PC-3 (cell line): Measurements from ENCODE around the gene PLXNC1. TPM values are rescaled to one million over a fixed set of nuclear protein-coding genes. Genes with fewer than 3 reads are reported as not detected.

Experiments
- ATAC-seq: fragments of 200-7000 bp; cut with Tn5 transposase; 2 replicates; pipeline ENCODE4 v1.9.1; 2020; ENCODE audit warnings: mild to moderate bottlenecking, moderate library complexity
- BruUV-seq: library from RNA; stranded (reverse); fragments of 400-500 nt; replicated peaks from 2 replicates; lab custom pipeline; 2021; lab: Mats Ljungman, UMichigan
- CTCF ChIA-PET: fragments of 300-600 bp; sonication (Branson Sonifier 250); formaldehyde crosslinking; loops from one replicate; lab custom pipeline; 2022; ENCODE audit warnings: antibody characterized with exemption; lab: Charles Lee
- POLR2A ChIA-PET: fragments of 300-600 bp; sonication (Branson Sonifier 250); formaldehyde crosslinking; loops from one replicate; lab custom pipeline; 2022; ENCODE audit warnings: antibody characterized with exemption; ENCODE audit not compliant: unreplicated experiment; lab: Charles Lee
- DNase-seq: peaks from one replicate; pipeline ENCODE4 v3.0.0-alpha.2; 2015
- H2AFZ ChIP-seq: fragments of 300-600 bp; sonication (generic); 2 replicates; pipeline ENCODE4 v1.6.0; 2016; ENCODE audit warnings: antibody characterized with exemption, low read length
- H3F3A ChIP-seq: fragments of 300-600 bp; sonication (generic); one replicate; pipeline ENCODE4 v1.6.0; 2017; ENCODE audit warnings: antibody characterized with exemption, low read length, control low read depth, mild to moderate bottlenecking; ENCODE audit not compliant: unreplicated experiment
- H3K27ac ChIP-seq: fragments of 300-600 bp; sonication (generic); 2 replicates; pipeline ENCODE4 v1.5.1; 2016; ENCODE audit warnings: mild to moderate bottlenecking, low read length
- H3K27me3 ChIP-seq: fragments of 300-600 bp; sonication (generic); 2 replicates; pipeline ENCODE4 v1.6.1; 2016; ENCODE audit warnings: low read length, mixed read lengths
- H3K36me3 ChIP-seq: fragments of 300-600 bp; sonication (generic); 2 replicates; pipeline ENCODE4 v1.6.1; 2016; ENCODE audit warnings: low read depth, mixed run types, low read length, mixed read lengths
- H3K4me1 ChIP-seq: fragments of 300-600 bp; sonication (generic); 2 replicates; pipeline ENCODE4 v1.5.1; 2016; ENCODE audit warnings: low read length; ENCODE audit not compliant: insufficient read depth
- H3K4me2 ChIP-seq: fragments of 300-600 bp; sonication (generic); 2 replicates; pipeline ENCODE4 v1.6.0; 2016; ENCODE audit warnings: low read length
- H3K4me3 ChIP-seq: fragments of 300-600 bp; sonication (generic); 2 replicates; pipeline ENCODE4 v1.5.1; 2016; ENCODE audit warnings: mild to moderate bottlenecking, low read length, mixed read lengths
- H3K79me2 ChIP-seq: fragments of 300-600 bp; sonication (generic); 2 replicates; pipeline ENCODE4 v1.6.1; 2017; ENCODE audit warnings: low read length, mixed read lengths
- H3K9ac ChIP-seq: fragments of 300-600 bp; sonication (generic); 2 replicates; pipeline ENCODE4 v1.6.0; 2016; ENCODE audit warnings: mild to moderate bottlenecking, low read length
- H3K9me2 ChIP-seq: fragments of 300-600 bp; sonication (generic); replicated peaks from 2 replicates; pipeline ENCODE4 v1.6.1; 2016; ENCODE audit warnings: mixed run types, low read length, mixed read lengths
- H3K9me3 ChIP-seq: fragments of 300-600 bp; sonication (generic); 2 replicates; pipeline ENCODE4 v1.6.1; 2016; ENCODE audit warnings: low read length, mixed read lengths
- H4K20me1 ChIP-seq: fragments of 300-600 bp; sonication (generic); 2 replicates; pipeline ENCODE4 v1.6.1; 2016; ENCODE audit warnings: low read length, mixed read lengths
- EZH2 ChIP-seq: fragments of 300-600 bp; sonication (generic); IDR thresholded peaks from one replicate; pipeline ENCODE4 v1.6.1; 2017; ENCODE audit warnings: antibody characterized with exemption, mild to moderate bottlenecking, low read length; ENCODE audit not compliant: unreplicated experiment
- EZH2phosphoT487 ChIP-seq: fragments of 300-600 bp; sonication (generic); IDR thresholded peaks from 2 replicates; pipeline ENCODE4 v1.6.1; 2018; ENCODE audit warnings: mild to moderate bottlenecking, antibody characterized with exemption, low read length, borderline replicate concordance
- intact Hi-C: fragments of 100-400 bp; cut with micrococcal nuclease; formaldehyde crosslinking; loops from 2 replicates; pipeline ENCODE4 v1.9.0; 2023
- total RNA-seq: library from RNA; depleted of rRNA; stranded (reverse); fragments of >200 nt; gene quantifications from 2 replicates; pipeline ENCODE4 v1.2.3, GENCODE V29; 2014
- TF ChIP-seq, protein P1 (sequence below): fragments of 300-600 bp; sonication (generic); conservative IDR thresholded peaks from 2 replicates; pipeline ENCODE4 v1.5.1; 2017; ENCODE audit warnings: antibody characterized with exemption, low read depth, mild to moderate bottlenecking, low read length

PLXNC1 gene
- total RNA-seq, 1 experiment from 2014 or later, result 0.15 TPM

DNA sequence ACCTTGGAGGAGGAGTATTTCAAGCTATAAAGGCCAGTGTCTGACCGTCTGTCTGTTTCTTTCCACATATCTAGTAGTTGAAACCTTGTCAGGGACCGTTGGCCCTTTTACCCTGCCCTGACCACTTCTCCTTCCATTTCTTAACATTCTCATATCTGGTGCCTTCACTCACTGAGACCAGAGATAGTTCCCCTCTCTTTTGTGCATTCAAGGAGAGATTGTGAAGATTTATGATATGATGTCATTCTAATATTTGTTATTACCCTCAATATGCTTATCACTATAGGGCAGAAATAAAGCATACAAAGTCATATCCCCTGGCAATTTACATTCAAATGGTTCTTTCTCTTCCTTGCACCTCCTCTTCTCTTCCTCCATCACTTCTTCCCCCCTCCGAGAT lies 83.3 kb downstream of the PLXNC1 start:
- no peak overlapping the region for H3K9ac ChIP-seq
- no peak for ATAC-seq
- H3K9me3 ChIP-seq, result no peaks in the 10 kb centered on the region
- H4K20me1 ChIP-seq, result no peaks in the 10 kb centered on the region
- no peaks in the 10 kb centered on the region for H3K79me2 ChIP-seq
- POLR2A ChIA-PET, result no interaction called here
- no peak for DNase-seq
- no peaks in the 10 kb centered on the region for H3K4me1 ChIP-seq
- peaks cover 93% of the 10 kb centered on the region for H3K27me3 ChIP-seq
- H3K9me2 ChIP-seq, result no peaks in the 10 kb centered on the region
- H3K27ac ChIP-seq, result no peak overlapping the region
- no peaks in the 10 kb centered on the region for H3F3A ChIP-seq
- no peak overlapping the region for H3K4me3 ChIP-seq
- H3K36me3 ChIP-seq, result no peaks in the 10 kb centered on the region
- BruUV-seq, result no TSS peak
- CTCF ChIA-PET, result no interaction called here
- TF ChIP-seq EZH2phosphoT487, result no peak
- no peak for TF ChIP-seq EZH2
- TF ChIP-seq, protein P1, sequence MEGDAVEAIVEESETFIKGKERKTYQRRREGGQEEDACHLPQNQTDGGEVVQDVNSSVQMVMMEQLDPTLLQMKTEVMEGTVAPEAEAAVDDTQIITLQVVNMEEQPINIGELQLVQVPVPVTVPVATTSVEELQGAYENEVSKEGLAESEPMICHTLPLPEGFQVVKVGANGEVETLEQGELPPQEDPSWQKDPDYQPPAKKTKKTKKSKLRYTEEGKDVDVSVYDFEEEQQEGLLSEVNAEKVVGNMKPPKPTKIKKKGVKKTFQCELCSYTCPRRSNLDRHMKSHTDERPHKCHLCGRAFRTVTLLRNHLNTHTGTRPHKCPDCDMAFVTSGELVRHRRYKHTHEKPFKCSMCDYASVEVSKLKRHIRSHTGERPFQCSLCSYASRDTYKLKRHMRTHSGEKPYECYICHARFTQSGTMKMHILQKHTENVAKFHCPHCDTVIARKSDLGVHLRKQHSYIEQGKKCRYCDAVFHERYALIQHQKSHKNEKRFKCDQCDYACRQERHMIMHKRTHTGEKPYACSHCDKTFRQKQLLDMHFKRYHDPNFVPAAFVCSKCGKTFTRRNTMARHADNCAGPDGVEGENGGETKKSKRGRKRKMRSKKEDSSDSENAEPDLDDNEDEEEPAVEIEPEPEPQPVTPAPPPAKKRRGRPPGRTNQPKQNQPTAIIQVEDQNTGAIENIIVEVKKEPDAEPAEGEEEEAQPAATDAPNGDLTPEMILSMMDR, result no peak
- intact Hi-C loops, result no loop called here
- no peak overlapping the region for H2AFZ ChIP-seq
- H3K4me2 ChIP-seq, result no peak overlapping the region

DNA sequence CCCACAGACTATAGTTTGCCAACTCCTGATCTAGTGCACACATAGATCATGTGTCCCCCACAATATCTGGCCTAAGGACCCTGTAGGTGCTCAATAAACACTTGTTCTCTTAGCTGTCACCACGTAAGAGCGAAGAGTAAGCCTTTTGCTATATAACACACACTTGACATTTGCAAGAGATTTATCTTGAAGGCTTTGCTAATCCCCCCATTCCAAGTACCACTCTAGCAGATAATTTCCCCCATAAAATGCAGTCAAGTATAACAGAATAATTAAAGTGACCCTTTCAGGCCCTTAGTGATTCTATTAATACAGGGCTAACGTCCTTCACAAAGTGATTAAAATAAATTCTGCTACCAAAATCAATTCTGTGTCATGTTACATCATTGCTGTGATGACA lies 87.5 kb downstream of the PLXNC1 start:
- intact Hi-C loops, result no loop called here

DNA sequence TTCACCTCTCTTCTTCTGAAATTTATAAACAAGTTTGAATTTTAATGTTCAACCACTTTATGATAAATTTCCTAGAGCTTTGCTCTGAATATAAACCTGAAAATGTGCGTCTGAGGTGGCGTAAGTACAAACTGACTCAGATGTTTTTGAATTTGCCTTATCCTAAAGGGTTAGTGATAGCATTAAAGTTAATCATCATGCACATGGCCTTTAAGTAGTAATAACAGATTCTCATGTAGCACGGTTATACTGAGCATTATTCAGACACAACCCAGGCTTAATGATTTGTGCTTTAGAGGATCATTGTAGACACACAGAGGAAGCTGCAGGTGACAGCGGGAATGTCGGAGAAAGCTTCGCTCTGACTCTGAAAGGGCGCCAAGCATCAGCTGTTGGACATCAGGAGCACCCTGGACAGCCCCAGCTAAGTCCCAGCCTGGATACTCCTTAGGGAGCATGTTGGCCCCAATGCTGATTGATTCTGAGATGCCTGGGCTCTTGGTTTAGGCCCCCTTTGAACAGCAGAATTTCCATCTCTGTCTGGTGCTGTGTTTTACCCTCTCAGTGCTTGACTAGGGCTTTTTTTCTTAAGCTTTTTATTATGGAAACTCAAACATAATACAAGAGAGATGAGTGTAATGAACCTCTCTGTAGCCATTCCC lies 91.1 kb downstream of the PLXNC1 start:
- Histone ChIP-seq H3K9ac (no peak overlapping the region), H3K79me2 (no peaks in the 10 kb centered on the region), H3F3A (no peaks in the 10 kb centered on the region), H3K9me3 (no peaks in the 10 kb centered on the region), H3K27me3 (peaks cover 90% of the 10 kb centered on the region), H4K20me1 (no peaks in the 10 kb centered on the region), H3K4me2 (no peak overlapping the region), H3K4me1 (no peaks in the 10 kb centered on the region), H3K36me3 (no peaks in the 10 kb centered on the region), H3K9me2 (no peaks in the 10 kb centered on the region), H3K27ac (no peak overlapping the region), H2AFZ (no peak overlapping the region), H3K4me3 (no peak overlapping the region)
- POLR2A ChIA-PET, result no interaction called here
- CTCF ChIA-PET, result no interaction called here
- intact Hi-C loops, result no loop called here
- no peak for TF ChIP-seq EZH2
- TF ChIP-seq, protein P1, result no peak
- no peak for TF ChIP-seq EZH2phosphoT487
- BruUV-seq, result no TSS peak
- DNase-seq (no peak), ATAC-seq (no peak)

More for the DNA sequence above, 87.5 kb downstream of the PLXNC1 start:
- no TSS peak for BruUV-seq
- no peak overlapping the region for H3K4me2 ChIP-seq
- TF ChIP-seq EZH2 (no peak), EZH2phosphoT487 (no peak)
- TF ChIP-seq, protein P1, result no peak
- no peak overlapping the region for H3K9ac ChIP-seq
- H3K4me3 ChIP-seq, result no peak overlapping the region
- H3F3A ChIP-seq, result no peaks in the 10 kb centered on the region
- POLR2A ChIA-PET, result no interaction called here
- no peaks in the 10 kb centered on the region for H4K20me1 ChIP-seq
- H3K27ac ChIP-seq, result no peak overlapping the region
- no peaks in the 10 kb centered on the region for H3K79me2 ChIP-seq
- ATAC-seq (no peak), DNase-seq (no peak)
- CTCF ChIA-PET, result no interaction called here
- H3K4me1 ChIP-seq, result no peaks in the 10 kb centered on the region
- peaks cover 94% of the 10 kb centered on the region for H3K27me3 ChIP-seq
- no peak overlapping the region for H2AFZ ChIP-seq
- H3K36me3 ChIP-seq, result no peaks in the 10 kb centered on the region
- H3K9me2 ChIP-seq, result no peaks in the 10 kb centered on the region
- no peaks in the 10 kb centered on the region for H3K9me3 ChIP-seq
